HL-60 (cell line): Measurements from ENCODE around the gene KCNQ5.

Source experiments
- GABPA ChIP-seq: IDR thresholded peaks from 2 replicates; pipeline ENCODE4 v1.6.1; 2012; ENCODE audit warnings: low read depth
- POLR2AphosphoS5 ChIP-seq: IDR thresholded peaks from 2 replicates; pipeline ENCODE4 v1.6.1; 2012; ENCODE audit warnings: low read depth
- TF ChIP-seq, protein P1 (sequence below): IDR thresholded peaks from one replicate; pipeline ENCODE4 v1.5.1; 2011; ENCODE audit warnings: low read length, control low read depth, inconsistent platforms; ENCODE audit not compliant: insufficient read depth

DNA sequence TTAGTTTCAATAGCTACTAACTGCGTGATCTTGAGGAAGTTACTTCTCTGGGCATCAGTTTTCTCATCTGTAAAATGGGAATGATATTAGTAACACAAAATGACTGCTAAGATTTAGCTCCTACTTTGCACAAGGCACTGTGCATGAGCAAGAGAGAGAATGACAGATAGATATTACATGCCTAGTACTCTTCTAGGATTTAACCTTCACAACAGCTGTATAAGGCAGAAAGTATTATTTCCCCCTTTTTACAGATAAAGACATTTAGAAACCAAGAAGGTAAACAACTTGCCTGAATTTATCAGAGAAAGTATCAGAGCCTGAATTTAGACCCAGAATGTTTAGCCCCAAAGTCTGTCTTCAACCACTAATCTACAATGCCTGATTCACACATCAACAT lies 321.8 kb downstream of the KCNQ5 start:
- TF ChIP-seq, protein P1, sequence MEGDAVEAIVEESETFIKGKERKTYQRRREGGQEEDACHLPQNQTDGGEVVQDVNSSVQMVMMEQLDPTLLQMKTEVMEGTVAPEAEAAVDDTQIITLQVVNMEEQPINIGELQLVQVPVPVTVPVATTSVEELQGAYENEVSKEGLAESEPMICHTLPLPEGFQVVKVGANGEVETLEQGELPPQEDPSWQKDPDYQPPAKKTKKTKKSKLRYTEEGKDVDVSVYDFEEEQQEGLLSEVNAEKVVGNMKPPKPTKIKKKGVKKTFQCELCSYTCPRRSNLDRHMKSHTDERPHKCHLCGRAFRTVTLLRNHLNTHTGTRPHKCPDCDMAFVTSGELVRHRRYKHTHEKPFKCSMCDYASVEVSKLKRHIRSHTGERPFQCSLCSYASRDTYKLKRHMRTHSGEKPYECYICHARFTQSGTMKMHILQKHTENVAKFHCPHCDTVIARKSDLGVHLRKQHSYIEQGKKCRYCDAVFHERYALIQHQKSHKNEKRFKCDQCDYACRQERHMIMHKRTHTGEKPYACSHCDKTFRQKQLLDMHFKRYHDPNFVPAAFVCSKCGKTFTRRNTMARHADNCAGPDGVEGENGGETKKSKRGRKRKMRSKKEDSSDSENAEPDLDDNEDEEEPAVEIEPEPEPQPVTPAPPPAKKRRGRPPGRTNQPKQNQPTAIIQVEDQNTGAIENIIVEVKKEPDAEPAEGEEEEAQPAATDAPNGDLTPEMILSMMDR: no peak
- no peak for TF ChIP-seq GABPA
- TF ChIP-seq POLR2AphosphoS5: no peak
